ENCODE data around the gene MSI2. TPM values are rescaled to one million over a fixed set of nuclear protein-coding genes. Genes with fewer than 3 reads are reported as not detected.

MSI2 gene
- total and polyA plus RNA-seq, 2 experiments from 2014 or later: 18.9 to 41.8 TPM

DNA sequence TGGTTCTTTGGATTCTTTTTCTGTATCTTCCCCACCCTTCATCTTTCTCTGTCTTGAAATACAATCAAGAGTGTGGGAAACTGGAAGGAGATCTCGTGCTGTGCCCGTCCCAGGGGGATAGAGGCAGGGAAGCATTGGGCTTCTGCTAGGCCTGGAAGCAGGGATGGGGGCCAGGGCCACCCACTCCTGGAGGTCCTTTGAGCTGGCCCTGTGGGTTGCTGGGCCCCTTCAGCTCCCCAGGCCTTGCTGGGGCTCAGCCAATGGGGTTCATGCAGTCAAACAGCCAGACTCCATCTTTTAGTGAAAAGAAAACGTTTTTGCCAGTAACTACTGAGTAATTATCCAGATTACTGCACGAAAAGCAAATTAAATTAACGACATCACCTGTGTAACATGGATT, 421.0 kb downstream of the MSI2 start (continued):
- no peak for TF ChIP-seq ZNF331 (CRISPR knock-in tag; IDR thresholded peaks at IDR 0.05; ENCODE audit: low read depth)
- TF ChIP-seq POLR2AphosphoS5 (IDR thresholded peaks at IDR 0.05; ENCODE audit: low read depth): no peak
- TF ChIP-seq, protein P1, sequence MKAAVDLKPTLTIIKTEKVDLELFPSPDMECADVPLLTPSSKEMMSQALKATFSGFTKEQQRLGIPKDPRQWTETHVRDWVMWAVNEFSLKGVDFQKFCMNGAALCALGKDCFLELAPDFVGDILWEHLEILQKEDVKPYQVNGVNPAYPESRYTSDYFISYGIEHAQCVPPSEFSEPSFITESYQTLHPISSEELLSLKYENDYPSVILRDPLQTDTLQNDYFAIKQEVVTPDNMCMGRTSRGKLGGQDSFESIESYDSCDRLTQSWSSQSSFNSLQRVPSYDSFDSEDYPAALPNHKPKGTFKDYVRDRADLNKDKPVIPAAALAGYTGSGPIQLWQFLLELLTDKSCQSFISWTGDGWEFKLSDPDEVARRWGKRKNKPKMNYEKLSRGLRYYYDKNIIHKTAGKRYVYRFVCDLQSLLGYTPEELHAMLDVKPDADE (IDR thresholded peaks at IDR 0.05): no peak
- TF ChIP-seq STAT1 (IDR thresholded peaks at IDR 0.05; ENCODE audit: unreplicated experiment): no peak
- TF ChIP-seq JUNB (IDR thresholded peaks at IDR 0.05; ENCODE audit: unreplicated experiment): no peak

- no peak overlapping the region for H2AFZ ChIP-seq
- no peak overlapping the region for H3K4me3 ChIP-seq
- no peaks in the 10 kb centered on the region; the same call in 1 of the 2 replicates for H4K20me1 ChIP-seq (replicated peaks; ENCODE audit: insufficient read depth)
- peaks cover 7% of the 10 kb centered on the region for H3K27me3 Mint-ChIP-seq (ENCODE audit: insufficient read depth, low read depth, poor library complexity)
- peaks cover 9% of the 10 kb centered on the region for H3K4me1 ChIP-seq (ENCODE audit: insufficient read depth)
- no peak overlapping the region for H3K4me2 ChIP-seq
- no peak overlapping the region for H3K4me3 Mint-ChIP-seq
- H3K9me2 ChIP-seq (ENCODE audit: insufficient read depth): no peaks in the 10 kb centered on the region
- H3K9me3 Mint-ChIP-seq: no peaks in the 10 kb centered on the region
- H3K4me1 Mint-ChIP-seq: peaks cover 13% of the 10 kb centered on the region
- ATAC-seq (no peak), DNase-seq (ENCODE audit: low spot score) (no peak)
- no peaks in the 10 kb centered on the region for H3K27me3 ChIP-seq (ENCODE audit: insufficient read depth)
- no peak overlapping the region for H3K27ac ChIP-seq (ENCODE audit: low read depth)
- no peaks in the 10 kb centered on the region for H3K79me2 ChIP-seq (replicated peaks; ENCODE audit: insufficient read depth)
- no peak overlapping the region for H3K27ac Mint-ChIP-seq
- H3F3A ChIP-seq (replicated peaks; ENCODE audit: low read depth): no peaks in the 10 kb centered on the region
- no peaks in the 10 kb centered on the region for H3K36me3 Mint-ChIP-seq (ENCODE audit: low read depth)
- H3K36me3 ChIP-seq (ENCODE audit: insufficient read depth): no peaks in the 10 kb centered on the region
- TF ChIP-seq, protein P2, sequence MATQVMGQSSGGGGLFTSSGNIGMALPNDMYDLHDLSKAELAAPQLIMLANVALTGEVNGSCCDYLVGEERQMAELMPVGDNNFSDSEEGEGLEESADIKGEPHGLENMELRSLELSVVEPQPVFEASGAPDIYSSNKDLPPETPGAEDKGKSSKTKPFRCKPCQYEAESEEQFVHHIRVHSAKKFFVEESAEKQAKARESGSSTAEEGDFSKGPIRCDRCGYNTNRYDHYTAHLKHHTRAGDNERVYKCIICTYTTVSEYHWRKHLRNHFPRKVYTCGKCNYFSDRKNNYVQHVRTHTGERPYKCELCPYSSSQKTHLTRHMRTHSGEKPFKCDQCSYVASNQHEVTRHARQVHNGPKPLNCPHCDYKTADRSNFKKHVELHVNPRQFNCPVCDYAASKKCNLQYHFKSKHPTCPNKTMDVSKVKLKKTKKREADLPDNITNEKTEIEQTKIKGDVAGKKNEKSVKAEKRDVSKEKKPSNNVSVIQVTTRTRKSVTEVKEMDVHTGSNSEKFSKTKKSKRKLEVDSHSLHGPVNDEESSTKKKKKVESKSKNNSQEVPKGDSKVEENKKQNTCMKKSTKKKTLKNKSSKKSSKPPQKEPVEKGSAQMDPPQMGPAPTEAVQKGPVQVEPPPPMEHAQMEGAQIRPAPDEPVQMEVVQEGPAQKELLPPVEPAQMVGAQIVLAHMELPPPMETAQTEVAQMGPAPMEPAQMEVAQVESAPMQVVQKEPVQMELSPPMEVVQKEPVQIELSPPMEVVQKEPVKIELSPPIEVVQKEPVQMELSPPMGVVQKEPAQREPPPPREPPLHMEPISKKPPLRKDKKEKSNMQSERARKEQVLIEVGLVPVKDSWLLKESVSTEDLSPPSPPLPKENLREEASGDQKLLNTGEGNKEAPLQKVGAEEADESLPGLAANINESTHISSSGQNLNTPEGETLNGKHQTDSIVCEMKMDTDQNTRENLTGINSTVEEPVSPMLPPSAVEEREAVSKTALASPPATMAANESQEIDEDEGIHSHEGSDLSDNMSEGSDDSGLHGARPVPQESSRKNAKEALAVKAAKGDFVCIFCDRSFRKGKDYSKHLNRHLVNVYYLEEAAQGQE (IDR thresholded peaks at IDR 0.05; ENCODE audit: unreplicated experiment): no peak
- TF ChIP-seq JUNB (IDR thresholded peaks at IDR 0.05; ENCODE audit: unreplicated experiment): no peak
- TF ChIP-seq STAT1 (IDR thresholded peaks at IDR 0.05; ENCODE audit: unreplicated experiment): no peak
- TF ChIP-seq, protein P3, sequence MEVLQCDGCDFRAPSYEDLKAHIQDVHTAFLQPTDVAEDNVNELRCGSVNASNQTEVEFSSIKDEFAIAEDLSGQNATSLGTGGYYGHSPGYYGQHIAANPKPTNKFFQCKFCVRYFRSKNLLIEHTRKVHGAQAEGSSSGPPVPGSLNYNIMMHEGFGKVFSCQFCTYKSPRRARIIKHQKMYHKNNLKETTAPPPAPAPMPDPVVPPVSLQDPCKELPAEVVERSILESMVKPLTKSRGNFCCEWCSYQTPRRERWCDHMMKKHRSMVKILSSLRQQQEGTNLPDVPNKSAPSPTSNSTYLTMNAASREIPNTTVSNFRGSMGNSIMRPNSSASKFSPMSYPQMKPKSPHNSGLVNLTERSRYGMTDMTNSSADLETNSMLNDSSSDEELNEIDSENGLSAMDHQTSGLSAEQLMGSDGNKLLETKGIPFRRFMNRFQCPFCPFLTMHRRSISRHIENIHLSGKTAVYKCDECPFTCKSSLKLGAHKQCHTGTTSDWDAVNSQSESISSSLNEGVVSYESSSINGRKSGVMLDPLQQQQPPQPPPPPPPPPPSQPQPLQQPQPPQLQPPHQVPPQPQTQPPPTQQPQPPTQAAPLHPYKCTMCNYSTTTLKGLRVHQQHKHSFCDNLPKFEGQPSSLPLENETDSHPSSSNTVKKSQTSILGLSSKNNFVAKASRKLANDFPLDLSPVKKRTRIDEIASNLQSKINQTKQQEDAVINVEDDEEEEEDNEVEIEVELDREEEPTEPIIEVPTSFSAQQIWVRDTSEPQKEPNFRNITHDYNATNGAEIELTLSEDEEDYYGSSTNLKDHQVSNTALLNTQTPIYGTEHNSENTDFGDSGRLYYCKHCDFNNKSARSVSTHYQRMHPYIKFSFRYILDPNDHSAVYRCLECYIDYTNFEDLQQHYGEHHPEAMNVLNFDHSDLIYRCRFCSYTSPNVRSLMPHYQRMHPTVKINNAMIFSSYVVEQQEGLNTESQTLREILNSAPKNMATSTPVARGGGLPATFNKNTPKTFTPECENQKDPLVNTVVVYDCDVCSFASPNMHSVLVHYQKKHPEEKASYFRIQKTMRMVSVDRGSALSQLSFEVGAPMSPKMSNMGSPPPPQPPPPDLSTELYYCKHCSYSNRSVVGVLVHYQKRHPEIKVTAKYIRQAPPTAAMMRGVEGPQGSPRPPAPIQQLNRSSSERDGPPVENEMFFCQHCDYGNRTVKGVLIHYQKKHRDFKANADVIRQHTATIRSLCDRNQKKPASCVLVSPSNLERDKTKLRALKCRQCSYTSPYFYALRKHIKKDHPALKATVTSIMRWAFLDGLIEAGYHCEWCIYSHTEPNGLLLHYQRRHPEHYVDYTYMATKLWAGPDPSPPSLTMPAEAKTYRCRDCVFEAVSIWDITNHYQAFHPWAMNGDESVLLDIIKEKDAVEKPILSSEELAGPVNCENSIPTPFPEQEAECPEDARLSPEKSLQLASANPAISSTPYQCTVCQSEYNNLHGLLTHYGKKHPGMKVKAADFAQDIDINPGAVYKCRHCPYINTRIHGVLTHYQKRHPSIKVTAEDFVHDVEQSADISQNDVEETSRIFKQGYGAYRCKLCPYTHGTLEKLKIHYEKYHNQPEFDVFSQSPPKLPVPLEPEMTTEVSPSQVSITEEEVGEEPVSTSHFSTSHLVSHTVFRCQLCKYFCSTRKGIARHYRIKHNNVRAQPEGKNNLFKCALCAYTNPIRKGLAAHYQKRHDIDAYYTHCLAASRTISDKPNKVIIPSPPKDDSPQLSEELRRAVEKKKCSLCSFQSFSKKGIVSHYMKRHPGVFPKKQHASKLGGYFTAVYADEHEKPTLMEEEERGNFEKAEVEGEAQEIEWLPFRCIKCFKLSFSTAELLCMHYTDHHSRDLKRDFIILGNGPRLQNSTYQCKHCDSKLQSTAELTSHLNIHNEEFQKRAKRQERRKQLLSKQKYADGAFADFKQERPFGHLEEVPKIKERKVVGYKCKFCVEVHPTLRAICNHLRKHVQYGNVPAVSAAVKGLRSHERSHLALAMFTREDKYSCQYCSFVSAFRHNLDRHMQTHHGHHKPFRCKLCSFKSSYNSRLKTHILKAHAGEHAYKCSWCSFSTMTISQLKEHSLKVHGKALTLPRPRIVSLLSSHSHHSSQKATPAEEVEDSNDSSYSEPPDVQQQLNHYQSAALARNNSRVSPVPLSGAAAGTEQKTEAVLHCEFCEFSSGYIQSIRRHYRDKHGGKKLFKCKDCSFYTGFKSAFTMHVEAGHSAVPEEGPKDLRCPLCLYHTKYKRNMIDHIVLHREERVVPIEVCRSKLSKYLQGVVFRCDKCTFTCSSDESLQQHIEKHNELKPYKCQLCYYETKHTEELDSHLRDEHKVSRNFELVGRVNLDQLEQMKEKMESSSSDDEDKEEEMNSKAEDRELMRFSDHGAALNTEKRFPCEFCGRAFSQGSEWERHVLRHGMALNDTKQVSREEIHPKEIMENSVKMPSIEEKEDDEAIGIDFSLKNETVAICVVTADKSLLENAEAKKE (CRISPR knock-in tag; IDR thresholded peaks at IDR 0.05): no peak
- TF ChIP-seq ZNF114 (CRISPR knock-in tag; IDR thresholded peaks at IDR 0.05): no peak
- TF ChIP-seq NANOG (IDR thresholded peaks at IDR 0.05; ENCODE audit: borderline replicate concordance): no peak
- TF ChIP-seq, protein P4, sequence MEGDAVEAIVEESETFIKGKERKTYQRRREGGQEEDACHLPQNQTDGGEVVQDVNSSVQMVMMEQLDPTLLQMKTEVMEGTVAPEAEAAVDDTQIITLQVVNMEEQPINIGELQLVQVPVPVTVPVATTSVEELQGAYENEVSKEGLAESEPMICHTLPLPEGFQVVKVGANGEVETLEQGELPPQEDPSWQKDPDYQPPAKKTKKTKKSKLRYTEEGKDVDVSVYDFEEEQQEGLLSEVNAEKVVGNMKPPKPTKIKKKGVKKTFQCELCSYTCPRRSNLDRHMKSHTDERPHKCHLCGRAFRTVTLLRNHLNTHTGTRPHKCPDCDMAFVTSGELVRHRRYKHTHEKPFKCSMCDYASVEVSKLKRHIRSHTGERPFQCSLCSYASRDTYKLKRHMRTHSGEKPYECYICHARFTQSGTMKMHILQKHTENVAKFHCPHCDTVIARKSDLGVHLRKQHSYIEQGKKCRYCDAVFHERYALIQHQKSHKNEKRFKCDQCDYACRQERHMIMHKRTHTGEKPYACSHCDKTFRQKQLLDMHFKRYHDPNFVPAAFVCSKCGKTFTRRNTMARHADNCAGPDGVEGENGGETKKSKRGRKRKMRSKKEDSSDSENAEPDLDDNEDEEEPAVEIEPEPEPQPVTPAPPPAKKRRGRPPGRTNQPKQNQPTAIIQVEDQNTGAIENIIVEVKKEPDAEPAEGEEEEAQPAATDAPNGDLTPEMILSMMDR (conservative IDR thresholded peaks at IDR 0.05; ENCODE audit: low read depth in 2 of 2): no peak
- no peak for TF ChIP-seq EZH2phosphoT487 (IDR thresholded peaks at IDR 0.05; ENCODE audit: unreplicated experiment)
- no peak for TF ChIP-seq ZNF331 (CRISPR knock-in tag; IDR thresholded peaks at IDR 0.05; ENCODE audit: low read depth)
- TF ChIP-seq POLR2AphosphoS5 (IDR thresholded peaks at IDR 0.05; ENCODE audit: low read depth): no peak
- TF ChIP-seq CREB1 (CRISPR knock-in tag; IDR thresholded peaks at IDR 0.05; ENCODE audit: low read depth): no peak
- no peak for TF ChIP-seq EZH2 (IDR thresholded peaks at IDR 0.05; ENCODE audit: low read depth, unreplicated experiment)
Measured at GRCh38 chr17:57677858-57678257, 421.5 kb downstream of the MSI2 start.

All from GM23338 (cell line).